GM18526 (cell line): ENCODE data around the gene MRPS16.

Experiments used
- POLR2A ChIP-seq: IDR thresholded peaks from 3 replicates; pipeline ENCODE4 v1.6.1; 2011; ENCODE audit not compliant: insufficient read length; ENCODE audit errors: extremely low read depth

Gene MRPS16

DNA sequence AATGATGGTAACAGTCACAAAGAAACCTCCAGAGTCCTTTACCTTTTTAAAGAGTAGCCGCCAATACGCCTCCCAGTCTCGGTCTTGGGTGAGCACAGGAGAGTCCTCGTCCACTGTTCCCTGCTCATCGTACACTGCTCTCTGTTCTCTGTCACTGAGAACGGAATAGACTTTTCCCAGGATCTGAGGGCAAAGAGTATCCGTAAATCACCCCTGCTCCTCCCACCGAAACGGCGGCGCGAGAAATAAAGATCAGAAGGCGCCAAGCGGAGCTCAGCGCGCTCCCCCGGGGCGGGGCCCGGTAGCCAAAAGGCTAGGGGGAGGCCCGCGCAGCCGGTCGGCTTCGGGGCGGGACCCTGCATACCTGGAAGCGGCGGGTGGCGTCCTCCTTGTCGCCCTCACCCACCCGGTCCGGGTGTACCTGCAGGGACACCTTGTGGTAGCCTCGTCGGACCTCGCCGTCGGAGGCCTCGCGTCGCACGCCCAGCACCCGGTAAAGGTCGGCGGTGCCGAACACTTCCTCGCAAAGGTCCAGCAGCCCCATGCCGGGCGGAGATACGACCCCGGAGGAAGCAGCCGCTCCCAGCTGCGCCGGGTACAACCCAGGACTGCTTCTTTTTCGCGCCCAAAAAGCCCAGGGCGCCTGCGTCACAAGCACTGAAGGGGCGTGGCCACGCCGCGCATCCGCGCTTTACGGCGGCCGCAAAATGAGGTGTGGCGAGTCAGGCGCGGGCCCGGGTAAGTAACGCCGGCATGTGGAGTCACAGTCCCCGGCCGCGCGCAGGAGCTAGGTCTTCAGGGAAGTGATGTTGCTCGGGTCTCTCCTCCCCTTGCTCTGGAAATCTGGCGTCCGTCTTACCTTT, 5.6 kb downstream of the MRPS16 start, which contains the start of gene DNAJC9:
TSS of gene DNAJC9 (minus strand) at position 610 of the 863 bp plus-strand sequence. CDS start at position 544, 66 bp downstream.
- peak; percentile 98 for TF ChIP-seq POLR2A

DNA sequence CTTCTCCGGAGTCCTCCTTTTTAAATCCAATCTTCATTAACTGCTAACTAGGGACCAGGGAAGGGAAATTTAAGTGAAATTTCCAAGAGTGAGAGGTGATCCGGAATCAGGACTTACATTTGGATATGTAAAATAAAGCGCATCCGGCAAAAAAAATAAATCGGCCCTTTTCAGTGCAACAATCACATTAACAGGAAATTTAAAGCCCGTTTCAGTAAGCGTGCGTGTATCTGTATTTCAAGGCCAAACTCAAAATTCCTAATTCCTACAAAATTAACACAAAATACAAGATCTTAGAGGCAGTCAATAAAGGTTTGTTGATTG, 6.2 kb downstream of the MRPS16 start:
- no peak for TF ChIP-seq POLR2A

DNA sequence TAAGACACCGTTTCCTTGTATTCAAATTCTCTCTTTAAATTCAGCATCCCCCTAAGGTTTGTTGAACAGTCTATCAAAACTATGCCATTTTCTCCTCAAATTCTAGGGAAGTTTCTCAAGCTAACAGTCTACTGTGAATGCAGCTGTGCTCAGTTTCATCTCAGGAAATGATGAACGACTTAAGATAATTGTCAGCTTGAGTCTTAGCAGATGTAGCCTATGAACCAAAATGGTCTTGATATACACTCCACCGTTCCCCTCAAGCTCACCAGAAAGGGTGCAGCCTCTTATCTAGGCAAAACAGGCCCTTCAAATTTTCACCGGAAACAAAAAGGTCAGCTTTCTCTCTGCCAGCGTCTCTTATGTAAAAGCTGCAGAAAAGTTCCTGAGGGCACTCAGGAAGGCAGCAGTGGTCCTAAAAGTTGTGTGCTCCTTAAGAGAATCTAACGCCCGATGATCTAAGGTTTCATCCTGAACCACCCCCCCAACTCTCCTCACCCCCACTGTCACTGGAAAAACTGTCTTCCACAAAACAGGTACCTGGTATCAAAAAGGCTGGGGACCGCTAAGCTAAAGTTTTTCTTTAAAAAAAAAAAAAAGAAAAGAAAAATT, 7.5 kb downstream of the MRPS16 start:
- no peak for TF ChIP-seq POLR2A

DNA sequence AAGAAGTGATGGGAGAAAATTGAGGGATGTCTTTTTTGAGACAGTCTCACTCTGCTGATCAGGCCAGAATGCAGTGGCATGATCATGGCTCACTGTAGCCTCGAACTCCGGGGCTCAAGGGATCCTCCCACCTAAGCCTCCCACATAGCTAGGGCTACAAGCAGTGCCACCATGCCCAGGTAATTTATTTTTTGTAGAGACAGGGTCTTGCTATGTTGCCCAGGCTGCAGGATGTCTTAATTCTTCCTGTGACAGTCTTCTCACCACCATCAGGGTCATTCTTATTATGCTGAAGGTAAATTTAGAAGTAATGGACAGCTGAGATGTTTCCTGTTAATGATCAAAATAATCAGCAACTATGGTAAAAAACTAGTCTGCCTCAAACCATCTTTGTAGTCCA, 12.5 kb downstream of the MRPS16 start:
- TF ChIP-seq POLR2A: no peak

DNA sequence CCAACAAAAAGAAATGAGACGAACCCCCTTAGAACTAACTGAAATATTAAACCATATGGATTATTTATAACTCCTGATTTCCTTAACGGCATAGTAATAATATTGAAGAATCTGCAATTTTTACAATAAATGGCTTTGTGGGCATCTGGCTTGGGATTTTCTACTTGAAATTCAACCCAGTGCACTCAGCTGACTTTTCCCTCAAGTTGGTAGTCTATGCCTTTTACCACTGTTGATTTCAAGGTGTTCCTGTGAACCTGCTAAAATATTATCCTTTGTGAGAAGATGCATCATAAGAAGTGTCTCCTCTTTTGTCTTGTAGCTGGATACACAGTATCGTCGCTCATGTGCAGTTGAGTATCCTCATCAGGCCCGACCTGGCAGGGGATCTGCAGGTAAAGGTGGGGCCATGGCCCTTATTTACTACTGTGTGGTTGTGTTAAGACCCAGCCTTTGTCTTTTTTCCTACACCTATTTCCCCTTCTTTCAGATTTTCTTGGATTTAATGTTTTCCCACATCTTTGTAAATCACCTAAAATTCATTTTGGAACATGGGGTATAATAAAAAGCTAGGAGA, 13.4 kb downstream of the MRPS16 start:
- TF ChIP-seq POLR2A: no peak

DNA sequence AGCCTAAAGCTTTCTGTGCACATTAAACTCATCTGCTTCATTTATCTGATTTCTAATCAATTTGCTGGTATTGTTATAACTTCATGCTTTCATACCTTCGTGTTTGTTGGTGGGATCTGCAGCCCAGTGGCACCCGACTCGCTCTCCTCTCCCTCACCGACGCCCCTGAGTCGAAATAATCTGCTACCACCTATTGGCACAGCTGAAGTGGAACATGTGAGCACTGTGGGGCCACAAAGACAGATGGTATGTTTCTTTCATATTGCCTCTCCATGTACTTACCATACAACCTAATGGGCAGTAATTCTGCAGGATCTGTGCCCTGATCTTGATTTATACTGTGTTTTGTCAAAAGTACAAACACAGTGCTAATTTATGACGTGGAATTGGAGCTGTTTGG, 17.7 kb downstream of the MRPS16 start:
- TF ChIP-seq POLR2A: no peak

DNA sequence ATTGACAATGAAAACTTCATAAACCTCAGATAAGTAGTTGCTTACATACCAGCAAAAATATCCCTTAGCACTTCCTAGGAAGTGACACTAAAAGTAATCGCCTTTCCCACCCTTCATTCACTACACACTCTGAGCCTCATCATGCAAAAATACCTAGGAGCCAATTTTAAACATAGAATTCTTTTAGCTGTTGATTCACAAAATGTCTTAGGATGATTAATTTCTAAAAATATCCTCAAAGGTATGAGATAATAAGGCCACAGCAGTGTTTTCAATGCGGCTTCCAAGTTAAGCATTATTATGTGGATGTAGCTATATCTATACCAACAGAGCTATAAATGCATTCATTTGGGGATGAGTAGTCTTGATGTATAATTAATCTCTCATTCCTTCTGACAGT, 18.6 kb downstream of the MRPS16 start:
- TF ChIP-seq POLR2A: no peak

DNA sequence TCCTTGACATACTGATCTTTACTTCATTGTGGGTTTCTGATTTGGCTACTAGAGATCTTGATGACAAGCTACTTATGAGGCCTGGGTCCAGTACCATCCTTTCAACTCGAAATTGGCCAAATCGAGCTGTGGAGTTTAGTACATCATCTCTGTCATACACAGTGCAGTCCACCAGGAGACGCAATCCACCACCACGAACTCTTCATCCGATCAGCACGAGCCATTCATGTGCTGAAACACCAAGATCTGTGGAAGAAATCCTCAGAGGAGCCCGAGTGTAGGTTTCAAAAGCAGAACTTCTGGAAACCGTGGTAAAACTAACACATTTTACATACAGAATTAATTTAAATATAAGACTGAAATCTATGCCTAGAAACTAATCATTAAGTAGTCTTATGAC, 19.6 kb downstream of the MRPS16 start:
- TF ChIP-seq POLR2A: no peak

DNA sequence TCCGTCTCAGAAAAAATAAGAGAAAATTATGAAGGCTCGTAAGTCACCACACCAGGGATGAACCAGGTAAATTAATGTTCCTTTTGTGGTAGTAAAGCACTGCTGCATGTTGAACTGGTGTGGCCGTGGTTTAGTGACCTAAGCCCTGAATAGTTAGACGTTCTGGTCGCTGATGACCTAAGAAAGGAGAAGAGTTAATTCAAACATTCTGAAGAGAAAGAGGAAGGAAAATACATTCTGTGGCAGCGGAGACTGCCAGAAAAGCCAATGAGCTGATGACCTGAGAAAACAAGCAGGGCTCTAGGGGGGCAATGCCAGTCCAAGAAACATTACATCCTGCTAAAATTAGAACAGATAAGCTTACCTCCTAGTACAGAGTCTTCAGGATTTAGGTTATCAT, 22.9 kb downstream of the MRPS16 start:
- TF ChIP-seq POLR2A: no peak

DNA sequence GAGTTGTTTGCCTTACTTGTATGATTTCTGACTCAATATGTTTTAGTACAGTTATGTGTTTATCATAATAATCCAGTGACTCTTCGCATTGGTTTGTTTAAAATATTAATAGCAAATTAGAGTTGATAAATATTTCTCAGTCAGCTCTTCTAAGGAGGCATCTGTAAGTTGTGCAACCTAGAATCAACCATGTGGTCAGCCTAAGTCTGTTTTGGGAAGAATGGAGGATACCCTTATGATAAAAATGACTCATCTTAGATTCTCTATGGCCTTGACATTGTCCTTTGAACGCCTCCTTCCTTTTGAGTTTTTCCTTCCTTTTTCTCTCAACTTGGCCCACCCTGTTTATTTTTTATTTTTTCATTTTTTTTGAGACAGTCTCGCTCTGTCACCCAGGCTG, 24.2 kb downstream of the MRPS16 start:
- no peak for TF ChIP-seq POLR2A

DNA sequence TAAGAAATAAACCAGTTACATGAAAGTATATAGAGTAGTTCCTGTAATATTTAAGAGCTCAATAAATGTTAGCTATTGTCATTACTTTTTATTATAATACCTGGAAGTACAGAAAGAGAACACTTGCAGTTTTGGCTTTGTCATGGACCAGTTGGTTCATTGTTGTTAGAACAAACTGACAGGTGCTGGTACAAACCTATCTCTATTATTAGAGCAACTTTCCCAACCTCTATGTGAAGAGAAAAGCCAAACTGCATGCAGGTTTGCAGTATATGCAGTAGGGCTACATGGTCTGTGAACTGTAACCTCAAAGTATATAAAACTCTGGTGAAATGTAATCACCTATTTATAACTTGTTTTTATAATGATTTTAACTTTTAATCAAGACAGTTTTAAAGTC, 25.8 kb downstream of the MRPS16 start:
- no peak for TF ChIP-seq POLR2A

DNA sequence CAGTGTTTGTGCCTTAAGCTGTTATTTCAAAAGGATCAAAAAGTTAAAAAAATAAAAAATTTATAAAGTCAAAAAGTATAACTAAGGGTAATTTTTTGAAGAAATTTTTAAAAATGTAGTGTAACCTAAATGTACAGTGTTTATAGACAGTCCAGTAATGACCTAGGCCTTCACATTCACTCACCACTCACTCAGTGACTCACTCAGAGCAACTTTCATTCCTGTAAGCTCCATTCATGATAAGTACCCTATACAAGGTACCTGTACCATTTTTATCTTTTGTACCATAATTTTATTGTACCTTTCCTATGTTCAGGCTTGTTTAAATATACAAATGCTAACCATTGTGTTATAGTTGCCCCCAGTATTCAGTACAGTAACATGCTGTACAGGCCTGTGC, 26.9 kb downstream of the MRPS16 start:
- TF ChIP-seq POLR2A: no peak

DNA sequence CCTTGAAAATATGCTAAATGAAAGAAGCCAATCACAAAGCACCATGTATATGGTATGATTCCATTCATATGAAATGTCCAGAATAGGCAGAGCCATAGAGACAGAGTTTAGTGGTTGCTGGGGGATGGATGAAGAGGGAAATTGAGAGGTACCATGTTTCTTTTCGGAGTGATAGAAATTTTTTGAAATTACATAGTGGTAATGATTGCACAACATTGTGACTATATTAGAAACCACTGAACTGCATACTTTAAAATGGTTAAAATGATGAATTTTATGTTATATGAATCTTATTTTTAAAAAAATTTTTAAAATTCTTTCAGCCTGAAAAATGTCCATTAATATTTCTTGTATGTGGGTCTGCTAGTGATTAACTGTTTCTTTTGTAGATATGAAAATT, 31.5 kb downstream of the MRPS16 start:
- no peak for TF ChIP-seq POLR2A

DNA sequence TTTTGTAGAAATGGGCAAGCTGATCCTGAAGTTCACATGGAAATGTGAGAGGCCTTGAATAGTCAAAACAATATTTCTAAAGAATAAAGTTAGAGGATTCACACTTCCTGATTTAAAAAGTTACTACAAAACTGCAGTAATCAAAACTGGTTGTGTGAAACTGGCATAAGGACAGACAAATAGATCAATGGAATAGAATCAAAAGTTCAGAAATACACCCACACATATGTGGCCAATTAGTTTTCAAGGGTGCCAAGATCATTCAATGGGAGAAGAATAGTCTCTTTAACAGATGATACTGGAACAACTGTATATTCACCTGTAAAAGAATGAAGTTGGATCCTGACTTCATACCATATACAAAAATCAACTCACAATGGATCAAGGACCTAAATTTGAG, 33.1 kb downstream of the MRPS16 start:
- no peak for TF ChIP-seq POLR2A

DNA sequence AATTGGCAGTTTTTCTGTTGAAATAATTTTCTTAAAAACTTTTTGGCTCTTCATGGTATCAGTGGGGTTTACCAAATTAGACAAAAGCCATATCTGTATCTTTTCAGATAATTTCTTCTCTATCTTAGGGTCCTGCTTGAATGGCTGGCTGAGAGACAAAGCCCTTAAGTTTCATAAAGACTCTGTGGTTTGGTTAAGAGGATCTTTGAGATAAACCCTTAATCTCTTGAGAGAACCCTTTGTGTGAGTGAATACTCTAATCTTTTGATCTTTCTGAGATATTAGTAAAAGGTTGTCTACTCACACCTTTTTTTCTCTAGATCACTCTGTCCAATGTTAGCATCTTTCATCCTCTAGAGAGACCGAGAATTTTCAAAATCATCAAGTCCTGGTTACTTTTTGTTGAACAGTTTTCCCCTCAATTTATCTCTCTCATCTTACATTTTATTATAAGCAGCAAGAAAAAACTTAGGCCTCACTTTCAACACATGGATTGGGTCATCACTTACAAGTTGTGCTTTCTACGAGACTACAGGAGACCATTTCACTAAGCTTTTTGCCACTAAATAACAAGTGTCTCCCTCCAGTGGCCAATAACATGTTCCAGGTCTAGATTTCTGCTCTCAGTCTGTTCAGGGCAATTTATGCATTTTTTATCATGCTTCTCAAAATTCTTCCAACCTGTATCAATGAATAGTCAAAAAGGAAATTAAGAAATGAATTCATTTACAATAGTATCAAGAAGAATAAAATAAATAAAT, 33.8 kb downstream of the MRPS16 start:
- TF ChIP-seq POLR2A: no peak

DNA sequence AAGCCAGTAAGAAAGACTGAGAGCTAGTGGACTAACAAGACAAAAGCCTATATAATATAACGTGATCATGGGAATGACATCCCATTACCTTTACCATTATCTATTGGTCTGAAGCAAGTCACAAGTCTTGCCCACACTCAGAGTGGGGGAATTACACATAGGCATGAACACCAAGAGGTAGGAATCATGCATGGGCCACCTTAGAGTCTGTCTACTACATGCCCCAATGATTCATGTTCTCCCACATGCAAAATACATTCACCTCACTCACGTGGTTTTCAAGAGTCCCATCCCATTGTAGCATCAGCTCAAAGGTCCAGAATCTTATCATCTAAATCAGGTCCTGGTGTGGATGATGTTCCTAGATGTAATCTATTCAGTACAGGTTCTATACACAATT, 34.8 kb downstream of the MRPS16 start:
- TF ChIP-seq POLR2A: no peak

DNA sequence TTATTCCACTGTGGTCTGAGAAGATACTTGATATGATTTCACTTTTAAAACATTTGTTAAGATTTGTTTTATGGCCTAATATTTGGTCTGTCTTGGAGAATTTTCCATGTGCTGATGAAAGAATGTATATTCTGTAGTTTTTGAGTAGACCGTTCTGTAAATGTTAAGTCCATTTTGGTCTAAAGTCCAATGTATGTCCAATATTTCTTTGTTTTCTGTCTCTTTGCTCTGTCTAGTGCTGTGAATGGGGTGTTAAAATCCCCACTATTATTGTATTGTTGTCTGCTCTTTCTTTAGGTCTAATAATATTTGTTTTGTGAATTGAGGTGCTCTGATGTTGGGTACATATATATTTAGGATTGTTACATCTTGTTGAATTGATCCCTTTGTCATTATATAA, 36.7 kb downstream of the MRPS16 start:
- TF ChIP-seq POLR2A: no peak
